ENCODE data around the gene EFTUD2. TPM values are rescaled to one million over a fixed set of nuclear protein-coding genes. Genes with fewer than 3 reads are reported as not detected.
"Not testable (repeated sequence)": the region's sequence is repeated elsewhere in the genome, so short reads cannot be mapped to it uniquely, and the experiment has no call there.

The EFTUD2 gene
- total RNA-seq, 1 experiment from 2014 or later: 150 TPM

- ATAC-seq (no peak), DNase-seq (ENCODE audit: low read depth, low spot score) (no peak)
- ChIA-PET RAD21 (ENCODE audit: low non-redundant PET in 1 of 2, low total read pairs in 2 of 2, uncharacterized antibody in 2 of 2, unreplicated experiment in 2 of 2) (interaction anchor here in 1 of 2 experiments (0.7 kb wide), 1 partner anchor 51 kb away, joined by 5 read pairs; no protein-coding TSS in a partner anchor), CTCF (no interaction called here), POLR2A (no interaction called here)
- Histone ChIP-seq H4K20me1 (ENCODE audit: insufficient read depth) (no peaks in the 10 kb centered on the region), H3K9me2 (ENCODE audit: insufficient read depth) (no peaks in the 10 kb centered on the region), H3K36me3 (ENCODE audit: control insufficient read depth in 1 of 2, insufficient read depth in 2 of 2, low read length in 2 of 2) (no peaks in the 10 kb centered on the region), H2AFZ (ENCODE audit: low read depth, low read length, poor library complexity, severe bottlenecking) (no peak overlapping the region), H3K27me3 (ENCODE audit: insufficient read depth, low read length) (no peaks in the 10 kb centered on the region), H3K9me3 (ENCODE audit: control insufficient read depth in 1 of 2, insufficient read depth in 1 of 2, low read depth in 1 of 2, low read length in 2 of 2) (no peaks in the 10 kb centered on the region), H3K27ac (ENCODE audit: low read depth, low read length) (peak overlapping the region; percentile 95), H3K4me1 (ENCODE audit: control insufficient read depth in 1 of 2, insufficient read depth in 2 of 2, low read length in 2 of 2) (peaks cover 67 to 89% of the 10 kb centered on the region in 2 experiments), H3K79me2 (ENCODE audit: insufficient read depth, low read length) (peaks cover 86% of the 10 kb centered on the region), H3K4me2 (ENCODE audit: low read length) (peak overlapping the region; percentile 85), H3K9ac (ENCODE audit: low read length) (peak overlapping the region; percentile 29; the same call in 1 of the 2 replicates), H3K4me3 (replicated peaks in 1 of 2; ENCODE audit: low read depth in 1 of 2, low read length in 2 of 2) (no peak overlapping the region)
- intact Hi-C loops (cut with micrococcal nuclease): no loop called here
- BruUV-seq (replicated peaks): no TSS peak
- no peak for TF ChIP-seq CEBPB (IDR thresholded peaks at IDR 0.05; ENCODE audit: low read depth)
- TF ChIP-seq REST (IDR thresholded peaks at IDR 0.05; ENCODE audit: low read depth): no peak
- no peak for TF ChIP-seq ATF3 (IDR thresholded peaks at IDR 0.05)
These were observed 73.0 kb downstream of the EFTUD2 start for GRCh38 chr17:44826123-44826790.

- H3K4me3 ChIP-seq (replicated peaks in 1 of 2; ENCODE audit: low read depth in 1 of 2, low read length in 2 of 2); CTCF ChIA-PET; H4K20me1 ChIP-seq (ENCODE audit: insufficient read depth); H3K36me3 ChIP-seq (ENCODE audit: control insufficient read depth in 1 of 2, insufficient read depth in 2 of 2, low read length in 2 of 2); H3K9me2 ChIP-seq (ENCODE audit: insufficient read depth); H3K27me3 ChIP-seq (ENCODE audit: insufficient read depth, low read length); DNase-seq (ENCODE audit: low read depth, low spot score); H3K9ac ChIP-seq (ENCODE audit: low read length); H2AFZ ChIP-seq (ENCODE audit: low read depth, low read length, poor library complexity, severe bottlenecking); H3K9me3 ChIP-seq (ENCODE audit: control insufficient read depth in 1 of 2, insufficient read depth in 1 of 2, low read depth in 1 of 2, low read length in 2 of 2); ATAC-seq; RAD21 ChIA-PET (ENCODE audit: low non-redundant PET in 1 of 2, low total read pairs in 2 of 2, uncharacterized antibody in 2 of 2, unreplicated experiment in 2 of 2); intact Hi-C loops (cut with micrococcal nuclease); BruUV-seq (replicated peaks): not testable (repeated sequence)
- Histone ChIP-seq H3K27ac (ENCODE audit: low read depth, low read length) (peak overlapping the region; percentile 95; the same call in 1 of the 2 replicates), H3K79me2 (ENCODE audit: insufficient read depth, low read length) (peaks cover 89% of the 10 kb centered on the region), H3K4me1 (ENCODE audit: control insufficient read depth in 1 of 2, insufficient read depth in 2 of 2, low read length in 2 of 2) (peaks cover 66 to 88% of the 10 kb centered on the region in 2 experiments), H3K4me2 (ENCODE audit: low read length) (peak overlapping the region; percentile 85; the same call in 1 of the 2 replicates)
- POLR2A ChIA-PET: interaction anchor here (0.7 kb wide), 1 partner anchor 926 kb away, joined by 4 read pairs; no protein-coding TSS in a partner anchor
These were observed 74.0 kb downstream of the EFTUD2 start for GRCh38 chr17:44825236-44825635.
